OCI-LY1 (cell line): ENCODE results near the gene MMP12.

ENCODE experiments used
- EZH2 ChIP-seq: fragments of 200-600 bp; sonication (generic), shearing (Covaris generic); IDR thresholded peaks from 2 replicates; pipeline ENCODE4 v1.8.0; 2017; ENCODE audit warnings: borderline replicate concordance, mixed run types, mild to moderate bottlenecking, antibody characterized with exemption, low read length, moderate library complexity, mixed read lengths
- TF ChIP-seq, protein P1 (sequence below): fragments of 200-600 bp; sonication (generic), shearing (Covaris generic); IDR thresholded peaks from 2 replicates; pipeline ENCODE4 v1.5.1; 2017; ENCODE audit warnings: mild to moderate bottlenecking, antibody characterized with exemption, low read length, moderate library complexity, mixed read lengths

DNA sequence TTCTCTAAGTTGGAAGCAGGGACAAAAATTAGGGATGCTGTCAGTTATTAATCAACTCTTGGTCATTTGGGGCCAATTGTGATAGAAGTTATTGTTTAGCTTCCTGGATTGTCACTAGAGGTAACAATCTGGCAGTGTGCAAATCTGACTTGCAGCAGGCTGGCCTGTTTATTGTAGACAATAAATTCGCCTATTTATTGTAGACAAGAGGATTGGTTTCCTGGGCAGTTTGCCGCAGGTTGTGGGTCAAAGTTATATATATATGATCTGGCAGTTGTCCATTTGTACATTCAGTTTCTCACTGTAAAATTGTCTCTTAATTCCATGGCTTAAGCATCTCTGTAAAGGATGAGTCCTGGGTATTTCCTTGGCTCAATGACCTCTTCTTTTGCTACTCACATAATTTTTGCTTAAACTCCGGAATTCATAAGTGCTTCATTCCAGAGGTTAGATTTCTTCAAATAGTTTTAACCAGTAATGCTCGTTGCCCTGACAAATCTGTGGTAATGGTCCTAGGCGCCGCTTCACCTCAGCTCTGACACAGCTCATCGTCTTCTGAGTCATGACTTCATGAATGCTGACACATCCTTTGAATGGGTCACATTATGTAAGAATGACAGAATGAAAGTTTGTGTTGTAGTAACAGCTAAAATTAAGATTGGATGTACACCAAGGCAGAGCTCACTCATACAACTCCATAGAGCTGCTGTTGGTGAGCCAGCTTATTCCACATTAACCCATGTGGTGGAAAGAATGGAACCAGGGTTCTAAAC lies 23.6 kb downstream of the MMP12 start:
- TF ChIP-seq, protein P1, sequence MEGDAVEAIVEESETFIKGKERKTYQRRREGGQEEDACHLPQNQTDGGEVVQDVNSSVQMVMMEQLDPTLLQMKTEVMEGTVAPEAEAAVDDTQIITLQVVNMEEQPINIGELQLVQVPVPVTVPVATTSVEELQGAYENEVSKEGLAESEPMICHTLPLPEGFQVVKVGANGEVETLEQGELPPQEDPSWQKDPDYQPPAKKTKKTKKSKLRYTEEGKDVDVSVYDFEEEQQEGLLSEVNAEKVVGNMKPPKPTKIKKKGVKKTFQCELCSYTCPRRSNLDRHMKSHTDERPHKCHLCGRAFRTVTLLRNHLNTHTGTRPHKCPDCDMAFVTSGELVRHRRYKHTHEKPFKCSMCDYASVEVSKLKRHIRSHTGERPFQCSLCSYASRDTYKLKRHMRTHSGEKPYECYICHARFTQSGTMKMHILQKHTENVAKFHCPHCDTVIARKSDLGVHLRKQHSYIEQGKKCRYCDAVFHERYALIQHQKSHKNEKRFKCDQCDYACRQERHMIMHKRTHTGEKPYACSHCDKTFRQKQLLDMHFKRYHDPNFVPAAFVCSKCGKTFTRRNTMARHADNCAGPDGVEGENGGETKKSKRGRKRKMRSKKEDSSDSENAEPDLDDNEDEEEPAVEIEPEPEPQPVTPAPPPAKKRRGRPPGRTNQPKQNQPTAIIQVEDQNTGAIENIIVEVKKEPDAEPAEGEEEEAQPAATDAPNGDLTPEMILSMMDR, result no peak
- TF ChIP-seq EZH2, result no peak
